GM19351 (cell line): Measurements from ENCODE around the gene AMDHD2.

ENCODE experiments used
- ATAC-seq: cut with Tn5 transposase; IDR thresholded peaks from one replicate; pipeline ENCODE4 v1.9.1; 2021; ENCODE audit warnings: mild to moderate bottlenecking, moderate library complexity; ENCODE audit not compliant: unreplicated experiment

The AMDHD2 gene

DNA sequence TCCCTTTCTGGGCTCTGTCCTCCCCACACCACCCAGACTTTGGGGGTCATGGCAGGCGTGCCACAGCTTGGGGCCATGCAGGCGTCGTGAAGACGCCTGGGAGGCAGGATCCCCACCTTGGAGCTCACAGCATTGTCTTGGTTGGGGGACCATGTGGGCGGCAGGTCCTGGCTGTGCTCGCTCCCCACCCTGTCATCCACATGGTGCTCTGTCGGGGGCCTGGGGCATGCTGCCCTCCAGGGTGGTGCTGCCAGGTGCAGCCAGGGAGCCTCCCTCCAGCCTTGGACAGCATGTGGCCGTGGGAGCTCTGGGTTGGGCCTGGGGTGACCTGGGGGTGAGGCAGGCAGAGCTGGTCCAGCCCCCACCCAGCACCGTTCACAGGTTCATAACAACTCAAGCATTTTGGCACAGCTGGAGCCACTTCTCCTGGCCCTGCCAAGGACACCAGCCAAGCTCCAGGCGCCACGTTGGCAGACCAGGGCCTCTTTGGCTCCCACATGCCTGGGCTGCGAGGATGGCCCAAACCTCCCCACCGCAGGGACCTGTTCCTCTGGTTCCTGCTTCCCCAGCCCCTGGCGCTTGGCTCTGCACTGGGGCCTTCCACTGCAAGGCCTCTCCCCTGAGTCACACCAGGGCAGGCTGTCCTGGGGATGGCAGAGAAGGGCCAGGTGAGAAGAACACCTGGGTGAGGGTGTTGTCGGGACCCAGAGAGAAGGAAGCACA, 21.5 kb upstream of the AMDHD2 start:
- ATAC-seq, result no peak

DNA sequence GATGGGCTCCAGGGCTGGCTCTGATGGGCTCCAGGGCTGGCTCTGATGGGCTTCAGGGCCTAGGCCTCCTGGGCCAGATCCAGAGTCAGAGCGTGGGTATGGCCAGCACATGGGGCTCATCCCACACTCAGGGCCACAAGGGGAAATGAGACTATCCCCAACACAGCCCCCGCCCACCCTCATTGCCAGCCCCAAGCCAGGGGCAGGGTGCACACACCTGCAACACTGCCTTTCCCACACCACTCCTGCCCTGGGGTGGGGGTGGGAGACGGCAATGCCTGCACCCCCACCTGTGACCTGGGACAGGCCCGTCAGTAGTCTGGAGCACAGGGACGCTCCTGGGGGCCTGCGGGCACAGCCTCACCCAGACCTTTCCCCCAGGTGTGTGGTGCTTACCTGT, 20.7 kb upstream of the AMDHD2 start:
- ATAC-seq, result no peak

DNA sequence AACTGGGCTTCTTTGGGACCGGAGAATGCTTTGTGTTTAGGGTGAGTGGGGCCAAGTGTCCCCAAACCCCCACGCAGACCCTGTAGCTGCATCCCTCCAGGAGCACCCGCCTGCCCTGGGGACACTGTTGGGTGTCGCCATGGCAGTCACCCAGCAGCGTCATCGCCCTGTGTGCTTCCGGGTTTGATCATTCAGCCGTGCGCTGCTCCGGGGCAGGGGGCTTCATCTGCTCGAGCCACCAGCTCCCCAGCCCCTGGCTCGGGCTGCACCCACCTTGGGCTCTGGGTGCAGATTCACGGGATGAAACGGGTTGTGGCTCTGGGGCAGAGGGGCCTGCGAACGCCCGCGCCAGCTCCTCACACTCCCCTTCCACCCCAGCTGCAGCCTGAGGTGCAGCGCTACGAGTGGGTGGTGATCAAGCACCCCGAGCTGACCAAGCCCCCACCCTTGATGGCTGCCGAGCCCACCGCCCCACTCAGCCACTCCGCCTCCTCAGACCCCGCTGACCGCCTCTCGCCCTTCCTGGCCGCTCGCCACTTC, 20.2 kb upstream of the AMDHD2 start:
- ATAC-seq, result no peak

DNA sequence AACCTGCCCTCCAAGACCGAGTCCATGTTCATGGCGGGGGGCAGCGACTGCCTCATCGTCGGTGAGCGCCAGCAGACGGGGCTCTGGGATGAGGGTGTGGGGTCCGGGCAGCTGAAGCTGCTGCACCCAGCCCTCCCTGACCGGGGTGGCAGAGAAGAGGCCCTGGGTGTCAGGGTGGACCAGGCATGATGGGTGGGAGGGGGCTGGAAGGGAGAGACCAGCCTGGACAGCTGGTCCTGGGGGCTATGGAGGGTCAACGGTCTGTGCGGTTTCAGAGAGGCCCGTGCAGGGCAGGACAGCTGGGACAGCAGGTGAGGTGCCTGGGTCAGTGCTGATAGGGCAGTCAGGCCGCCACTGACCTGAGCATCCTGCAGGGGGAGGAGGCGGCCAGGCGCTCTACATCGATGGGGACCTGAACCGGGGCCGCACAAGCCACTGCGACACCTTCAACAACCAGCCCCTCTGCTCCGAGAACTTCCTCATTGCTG, 19.7 kb upstream of the AMDHD2 start:
- ATAC-seq, result no peak

DNA sequence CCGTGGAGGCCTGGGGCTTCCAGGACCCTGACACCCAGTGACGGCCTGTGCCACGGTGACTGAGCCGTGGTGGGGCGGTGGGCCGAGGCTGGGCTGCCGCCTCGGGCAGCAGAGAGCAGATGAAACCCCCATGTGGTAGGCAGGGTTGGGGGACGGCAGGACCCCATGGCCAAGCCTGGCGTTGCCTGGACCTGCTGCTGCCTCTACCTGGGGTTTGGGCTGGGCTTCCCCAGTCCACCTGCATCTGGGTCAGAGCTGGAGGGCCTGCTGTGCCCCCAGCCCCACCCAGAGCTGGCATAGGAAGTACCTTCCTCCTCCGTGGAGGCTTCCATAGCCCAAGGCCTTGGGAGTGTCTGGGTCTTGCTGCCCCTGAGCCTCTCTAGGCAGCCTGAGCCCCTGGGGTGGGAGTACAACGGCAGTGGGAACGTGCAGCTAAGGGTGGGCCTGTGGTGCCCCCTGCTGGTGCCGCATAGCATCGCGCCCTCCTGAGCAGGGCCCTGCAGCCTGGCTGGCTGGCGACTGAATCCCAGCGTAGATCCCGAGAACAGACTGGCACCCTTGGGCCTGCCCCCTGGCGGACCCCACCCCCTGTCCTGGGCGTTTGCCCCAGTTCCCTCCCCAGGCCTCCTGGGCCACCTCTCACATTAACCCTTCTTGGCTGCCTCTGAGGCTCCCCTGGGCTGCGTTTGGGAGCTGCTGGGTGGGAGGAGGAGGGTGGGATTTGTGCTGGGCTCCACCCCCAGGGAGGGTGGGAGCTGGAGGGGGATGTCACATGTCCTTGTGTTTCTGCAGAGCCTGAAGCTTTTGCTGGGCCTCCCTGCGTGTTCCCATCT, 19.0 kb upstream of the AMDHD2 start:
- ATAC-seq, result no peak

DNA sequence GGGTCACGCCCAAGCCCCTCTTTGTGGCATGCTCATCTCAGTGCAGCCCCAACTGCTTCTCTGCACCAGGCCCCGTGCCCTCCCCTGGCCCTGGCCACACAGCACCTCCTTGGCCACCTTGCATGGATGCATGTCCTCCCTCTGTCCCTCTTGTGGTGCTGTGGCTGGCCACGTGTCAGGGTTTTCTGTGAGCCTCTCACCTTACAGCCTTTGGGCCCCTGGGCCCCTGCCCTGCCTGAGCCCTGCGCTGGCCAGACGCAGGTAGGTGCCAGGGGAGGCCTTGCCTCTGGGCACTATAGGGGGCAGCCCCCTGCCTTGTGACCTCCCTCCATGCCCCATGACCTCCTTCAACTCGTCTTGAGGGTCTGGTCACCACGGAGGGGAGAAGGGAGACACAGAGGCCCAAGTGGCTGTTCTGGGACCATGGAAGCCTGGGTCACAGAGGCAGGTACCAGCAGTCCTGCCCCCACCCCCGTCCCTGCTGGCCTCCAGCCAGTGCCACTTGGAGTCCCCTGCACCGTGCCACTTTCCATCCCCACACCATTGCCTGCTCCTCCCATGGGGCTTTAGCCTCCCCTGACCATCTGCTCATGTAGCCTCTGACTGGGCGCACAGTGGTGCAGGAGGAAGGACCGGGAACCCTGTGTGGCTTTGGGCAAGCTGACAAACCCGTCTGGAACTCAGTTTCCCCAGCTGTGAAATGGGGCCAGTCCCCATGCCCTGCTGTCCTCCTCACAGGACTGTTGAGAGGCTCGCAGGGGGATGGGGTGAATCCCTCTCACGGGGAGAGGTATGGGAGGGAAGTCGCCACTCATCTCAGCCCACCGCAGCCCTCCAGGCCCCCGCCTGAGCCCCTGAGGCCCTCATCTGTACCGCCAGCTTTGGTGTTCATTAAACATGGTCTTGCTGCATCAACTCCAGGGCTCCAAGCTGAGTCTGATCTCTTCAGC, 17.9 kb upstream of the AMDHD2 start:
- ATAC-seq, result no peak

DNA sequence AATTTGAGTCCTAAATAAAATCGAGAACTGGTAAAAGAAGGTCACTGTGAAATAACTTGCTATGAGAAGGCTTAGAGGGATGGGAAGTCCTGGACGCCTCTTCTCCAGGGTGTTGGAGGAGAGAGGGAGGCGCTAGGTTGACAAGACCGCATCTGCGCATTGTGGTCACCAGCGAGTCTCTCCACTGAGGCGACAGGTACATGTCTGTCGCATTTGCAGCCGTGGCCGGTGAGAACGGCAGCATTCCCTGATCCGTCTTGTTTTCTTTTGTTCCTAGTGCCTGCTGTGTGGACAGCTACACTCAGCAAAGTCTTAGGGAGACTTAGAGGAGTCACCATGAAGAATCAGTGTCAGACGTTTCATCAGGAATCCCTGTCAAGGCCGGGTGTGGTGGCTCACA, 14.5 kb upstream of the AMDHD2 start:
- ATAC-seq, result no peak

DNA sequence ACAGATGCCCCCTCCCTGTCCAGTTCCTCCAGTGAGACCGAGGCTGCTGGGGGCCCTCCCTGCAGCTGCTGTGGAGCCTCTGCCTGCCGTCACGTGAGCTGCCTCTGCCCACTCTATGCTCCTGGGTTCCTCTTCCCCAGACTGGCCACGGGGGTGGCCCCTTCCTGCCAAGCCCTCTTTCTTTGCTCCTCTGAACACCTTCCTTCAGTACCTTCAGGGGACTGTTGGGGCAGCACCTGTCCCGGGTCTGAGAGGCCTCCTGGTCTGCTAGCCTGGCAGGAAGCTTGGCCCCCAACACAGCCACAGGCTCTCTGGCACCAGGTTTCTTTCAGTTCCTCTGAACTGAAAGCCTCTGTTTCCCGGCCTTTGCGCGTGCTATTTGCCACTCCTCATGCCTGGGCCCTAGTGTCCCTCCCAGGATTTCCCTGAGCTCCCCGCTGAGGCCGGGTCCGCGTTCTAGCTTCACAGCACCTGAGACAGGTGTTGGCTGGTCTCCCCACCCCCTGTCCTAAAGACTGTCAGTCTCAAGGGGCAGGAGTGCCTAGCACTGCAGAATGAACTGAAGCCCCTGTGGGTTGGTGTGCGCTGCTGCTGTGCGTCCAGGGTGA, 13.0 kb upstream of the AMDHD2 start:
- no peak for ATAC-seq

DNA sequence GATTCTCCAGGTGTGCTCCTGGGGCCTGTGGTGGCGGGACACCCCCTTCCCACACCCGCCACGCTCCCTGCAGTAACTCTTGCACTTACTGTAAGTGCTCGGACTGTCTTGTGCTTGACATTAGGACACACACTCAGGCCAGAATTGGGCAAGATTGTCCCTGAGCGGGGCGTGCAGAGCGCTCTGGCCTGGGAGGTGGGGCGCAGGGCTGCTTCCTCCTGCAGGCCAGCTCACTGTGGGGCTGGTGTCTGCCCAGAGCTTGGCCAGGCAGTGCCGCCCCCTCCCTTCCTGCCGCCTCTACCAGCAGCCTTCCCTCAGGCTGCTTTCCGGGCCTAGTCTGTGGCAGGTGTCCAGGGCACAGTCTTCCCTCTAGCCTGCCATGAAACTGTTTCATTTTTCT, 12.5 kb upstream of the AMDHD2 start:
- ATAC-seq, result no peak

DNA sequence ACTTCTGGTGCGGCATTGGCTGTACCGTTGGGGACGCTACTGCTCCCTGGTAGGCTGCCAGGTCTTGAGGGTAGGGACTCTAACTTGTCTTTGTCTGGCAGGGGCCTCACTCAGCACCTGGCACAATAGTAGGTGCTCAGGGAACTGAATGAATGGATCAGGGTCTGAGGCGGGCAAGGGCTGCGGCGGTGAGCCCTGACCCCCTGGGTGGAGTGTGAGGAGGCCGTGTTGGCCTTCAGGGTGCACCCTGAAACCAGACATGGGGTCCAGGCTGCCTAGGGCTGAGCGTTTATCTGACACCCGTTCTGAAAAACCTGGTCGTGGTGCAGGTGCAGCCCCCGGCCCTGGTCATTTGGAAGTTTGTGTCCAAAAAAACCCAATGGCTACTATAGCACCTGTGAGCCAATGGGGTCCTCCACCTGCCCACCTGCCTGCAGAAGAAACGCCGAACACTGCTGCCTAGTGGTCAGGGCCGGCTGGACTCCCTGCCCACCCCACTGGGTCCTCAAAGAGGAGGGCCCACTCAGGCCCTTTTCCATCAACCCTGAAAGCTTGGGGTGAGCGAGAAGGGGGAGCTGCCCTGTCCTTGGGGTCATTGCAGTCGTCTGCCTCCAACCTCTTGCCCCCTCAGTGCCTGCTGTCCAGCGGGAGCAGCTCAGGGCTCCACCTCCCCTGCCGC, 11.3 kb upstream of the AMDHD2 start:
- no peak for ATAC-seq

DNA sequence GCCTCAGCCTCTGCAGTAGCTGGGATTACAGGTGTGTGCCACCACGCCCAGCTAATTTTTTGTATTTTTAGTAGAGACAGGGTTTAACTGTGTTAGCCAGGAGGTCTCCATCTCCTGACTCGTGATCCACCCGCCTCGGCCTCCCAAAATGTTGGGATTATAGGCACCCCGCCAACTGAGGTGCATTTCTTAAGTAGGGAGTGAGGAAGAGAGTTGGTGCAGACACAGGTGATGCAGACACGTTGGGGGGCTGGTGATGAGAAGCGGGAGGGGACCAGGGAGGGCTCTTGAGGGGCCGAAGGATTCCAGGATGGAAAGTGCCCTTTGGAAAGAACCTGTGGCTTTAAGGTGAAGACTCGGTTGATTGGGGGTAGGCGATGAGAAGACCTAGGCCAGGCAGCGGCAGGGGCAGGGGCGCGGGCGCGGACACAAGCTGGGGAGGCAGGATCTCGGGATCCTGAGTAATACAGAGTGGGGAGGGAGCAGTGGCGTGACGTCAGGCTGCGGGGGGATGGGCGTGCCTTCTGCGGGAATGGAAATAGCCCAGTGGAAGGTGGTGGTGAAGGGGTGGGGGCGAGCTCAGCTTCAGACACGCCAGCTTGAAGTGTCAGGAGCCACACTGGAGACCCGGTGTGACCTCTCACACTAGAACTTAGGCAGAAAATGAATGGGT, 8.9 kb upstream of the AMDHD2 start:
- no peak for ATAC-seq

DNA sequence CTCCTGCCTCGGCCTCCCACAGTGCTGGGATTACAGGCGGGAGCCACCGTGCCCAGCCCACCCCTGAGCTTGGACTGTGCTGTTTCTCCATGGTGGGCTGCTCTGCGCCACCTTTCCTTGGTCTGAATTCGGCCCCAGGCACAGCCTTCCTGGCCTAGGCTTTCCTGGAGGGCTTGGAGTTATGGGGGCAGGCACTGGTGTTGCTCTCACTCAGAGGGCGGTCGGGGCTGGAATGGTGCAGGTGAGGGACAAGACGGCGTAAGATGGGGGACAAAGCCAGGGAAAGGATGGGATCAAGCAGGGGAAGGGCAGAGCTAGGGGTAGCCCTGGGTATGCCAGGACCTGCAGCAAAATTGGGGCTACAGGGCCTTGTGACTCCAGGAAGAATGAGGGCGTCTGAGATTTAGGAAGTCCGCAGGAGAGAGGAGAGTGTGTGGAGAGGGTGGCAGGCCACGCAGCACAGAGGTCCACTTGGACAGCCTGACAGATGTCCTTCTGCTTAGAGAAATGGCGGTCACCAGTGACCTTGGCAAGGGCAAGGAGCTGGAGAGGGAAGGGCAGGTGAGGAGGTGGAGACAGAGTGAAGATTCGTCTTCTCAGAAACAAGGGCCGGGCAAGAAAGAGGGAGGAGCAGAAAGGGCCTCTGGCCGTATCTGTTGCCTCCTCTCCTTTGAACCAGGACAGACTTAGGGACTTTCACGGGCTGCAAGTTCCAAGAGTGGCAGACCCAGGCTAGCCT, 8.0 kb upstream of the AMDHD2 start:
- no peak for ATAC-seq

DNA sequence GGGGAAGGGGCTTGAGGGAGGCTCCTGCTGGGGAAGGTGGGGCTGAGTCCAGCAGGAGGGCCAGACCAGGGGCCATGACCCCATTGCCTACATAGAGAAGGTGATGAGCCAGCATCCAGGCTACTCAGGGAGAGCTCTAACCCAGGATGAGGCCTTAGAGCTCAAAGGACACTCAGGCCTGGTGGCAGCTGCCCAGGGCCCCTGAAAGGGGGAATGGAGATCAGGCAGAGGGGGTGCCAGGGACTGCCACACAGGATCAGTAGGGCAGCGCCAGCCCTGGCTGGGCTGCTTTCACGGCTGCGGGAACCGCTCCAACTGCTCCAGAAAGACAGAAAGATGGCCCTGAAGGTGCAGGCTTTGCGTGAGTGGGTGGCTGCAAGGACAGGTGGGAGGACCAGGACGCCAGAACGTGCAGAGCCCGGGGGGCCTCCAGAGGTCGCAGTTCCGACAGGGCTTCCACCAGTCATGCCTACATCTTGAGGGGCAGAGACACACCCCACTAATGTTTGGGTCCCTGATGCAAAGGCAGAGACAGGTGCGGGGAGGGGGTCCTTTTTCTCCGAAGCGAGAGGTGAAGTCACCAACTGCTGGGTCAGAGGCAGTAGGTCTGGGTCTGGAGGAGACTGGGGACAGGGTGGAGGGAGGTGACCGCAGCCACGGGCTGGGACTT, 7.3 kb upstream of the AMDHD2 start:
- ATAC-seq, result no peak

DNA sequence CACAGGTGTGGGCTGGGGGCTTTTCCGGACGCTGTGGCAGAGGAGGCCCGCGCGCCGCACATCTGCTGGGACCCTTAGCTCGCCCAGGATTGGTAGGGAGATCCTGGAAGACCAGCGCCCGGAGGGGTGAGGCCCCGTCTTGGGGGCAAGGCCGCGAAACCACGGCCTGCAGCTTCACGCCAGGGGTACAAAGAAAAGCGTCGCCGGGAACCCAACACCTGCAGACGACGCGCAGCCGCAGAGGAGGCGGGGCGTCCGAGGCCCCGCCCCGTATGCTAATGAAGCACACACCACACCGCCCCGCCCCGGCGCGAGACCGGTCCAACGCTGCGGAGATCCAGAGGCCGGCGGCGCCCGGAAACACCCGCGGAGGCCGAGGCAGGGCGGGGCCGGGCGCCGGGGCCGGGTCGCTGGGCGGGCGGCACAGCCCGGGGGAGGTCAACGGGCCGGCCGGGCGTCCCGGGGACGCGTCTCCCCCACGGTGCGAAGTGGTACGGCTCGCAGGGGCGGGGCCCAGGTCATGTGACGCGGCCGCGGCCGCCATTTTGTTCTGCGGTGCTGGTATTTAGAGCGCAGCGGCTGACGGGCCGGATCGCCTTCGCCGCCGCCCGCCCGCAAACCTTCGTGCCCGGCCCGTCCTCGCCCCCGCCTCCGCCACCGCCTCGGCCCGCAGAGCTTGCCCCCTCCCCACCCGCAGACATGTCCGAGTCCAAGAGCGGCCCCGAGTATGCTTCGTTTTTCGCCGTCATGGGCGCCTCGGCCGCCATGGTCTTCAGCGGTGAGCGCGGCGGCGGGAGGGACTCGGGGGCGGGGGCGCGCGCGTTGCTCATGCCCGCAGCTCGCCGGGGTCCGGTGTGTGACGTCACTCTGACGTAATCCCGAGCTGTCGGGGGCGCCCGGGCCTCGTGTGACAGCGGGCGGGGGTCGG, 6.5 kb upstream of the AMDHD2 start, which contains the start of gene ATP6V0C:
Gene ATP6V0C (plus strand): TSS at position 548 of the 928 bp plus-strand sequence. CDS start 152 bp downstream, at position 700.
- ATAC-seq, result peak; percentile 80

DNA sequence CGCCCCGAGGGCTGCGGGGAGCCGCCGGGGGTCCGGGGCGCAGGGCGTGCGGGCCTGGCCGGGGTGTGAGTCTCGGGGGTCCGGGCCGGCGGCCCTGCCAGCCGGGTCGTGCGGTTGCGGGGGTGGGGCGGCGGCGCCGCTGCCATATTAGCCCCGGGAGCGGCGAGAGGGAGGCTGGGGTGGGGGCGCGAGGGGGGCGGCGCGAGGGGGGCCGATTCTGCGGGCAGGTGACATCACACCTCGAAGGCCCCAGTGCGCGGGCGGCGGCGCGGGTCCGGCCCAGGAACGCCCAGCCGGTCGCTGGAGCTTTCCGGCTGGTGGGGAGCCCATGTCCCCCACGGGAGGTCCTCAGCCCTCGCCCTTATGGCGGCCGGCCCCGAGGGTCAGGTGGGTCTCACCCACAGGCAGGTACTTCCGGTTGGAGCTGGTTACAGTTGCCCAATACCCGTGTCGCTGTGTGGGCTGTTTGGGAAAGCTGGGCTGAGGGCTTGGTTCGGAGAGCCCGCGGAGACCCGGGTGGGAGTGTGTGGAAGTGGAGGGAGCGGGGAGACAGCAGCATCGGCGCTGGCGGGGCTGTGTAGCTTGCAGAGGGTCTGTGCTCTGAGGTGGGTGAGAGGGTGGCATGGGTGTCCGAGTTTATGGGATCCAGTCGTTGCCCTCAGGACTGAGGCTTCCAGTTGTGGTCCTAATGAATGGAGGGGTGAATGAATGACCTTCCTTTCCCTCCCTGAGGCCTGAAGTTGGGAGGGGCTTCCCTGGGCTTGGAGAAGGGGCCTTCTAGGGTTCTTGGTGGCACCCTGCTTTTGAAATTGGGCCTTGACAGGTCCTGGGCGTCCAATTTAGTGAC, 5.6 kb upstream of the AMDHD2 start:
- ATAC-seq, result no peak
